Measurements from ENCODE around the gene OGFOD2. TPM values are rescaled to one million over a fixed set of nuclear protein-coding genes. Genes with fewer than 3 reads are reported as not detected.

Gene OGFOD2
- total and polyA plus RNA-seq, 2 donors, result 12.1 to 20.6 TPM

DNA sequence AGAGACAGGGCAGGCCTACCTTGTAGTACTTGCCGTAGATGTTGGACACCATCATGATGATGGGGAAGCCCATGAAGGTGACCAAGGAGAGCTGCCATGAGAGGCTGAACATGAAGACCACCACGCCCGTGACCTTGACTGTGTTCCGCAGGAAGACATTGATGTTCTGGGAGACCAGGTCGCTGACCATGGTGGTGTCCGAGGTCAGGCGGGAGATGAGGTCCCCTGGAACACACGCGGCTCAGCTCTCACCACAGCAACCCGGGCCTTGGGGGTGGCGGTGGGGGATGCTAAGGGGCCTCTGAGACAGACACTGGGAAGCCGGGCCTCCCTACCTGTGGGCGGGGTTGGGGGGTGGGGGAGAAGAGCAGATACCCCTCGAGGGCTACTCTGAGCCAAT is 26.4 kb upstream of the OGFOD2 start:
- peaks cover 0 to 19% of the 10 kb centered on the region in 2 donors for H3K4me1 ChIP-seq (ENCODE audit: control insufficient read depth in 2 of 2, insufficient read depth in 2 of 2, low read length in 2 of 2)
- no peaks in the 10 kb centered on the region for H3K27me3 ChIP-seq (ENCODE audit: control insufficient read depth in 2 of 2, insufficient read depth in 1 of 2, low read length in 1 of 2)
- H3K4me3 ChIP-seq (ENCODE audit: low read length in 2 of 2), result no peak overlapping the region
- DNase-seq (ENCODE audit: low read depth in 6 of 9, low spot score in 9 of 9), result no peak
- 98% methylated on average over 14 of the region's 14 CpGs for WGBS
- no peak overlapping the region for H3K27ac ChIP-seq (ENCODE audit: low read depth in 1 of 2, low read length in 1 of 2)
- H3K36me3 ChIP-seq (ENCODE audit: control insufficient read depth in 2 of 2, insufficient read depth in 2 of 2, low read length in 1 of 2), result no peaks in the 10 kb centered on the region
- H3K9me3 ChIP-seq (ENCODE audit: control insufficient read depth in 2 of 2, insufficient read depth in 1 of 2, low read length in 1 of 2), result no peaks in the 10 kb centered on the region

DNA sequence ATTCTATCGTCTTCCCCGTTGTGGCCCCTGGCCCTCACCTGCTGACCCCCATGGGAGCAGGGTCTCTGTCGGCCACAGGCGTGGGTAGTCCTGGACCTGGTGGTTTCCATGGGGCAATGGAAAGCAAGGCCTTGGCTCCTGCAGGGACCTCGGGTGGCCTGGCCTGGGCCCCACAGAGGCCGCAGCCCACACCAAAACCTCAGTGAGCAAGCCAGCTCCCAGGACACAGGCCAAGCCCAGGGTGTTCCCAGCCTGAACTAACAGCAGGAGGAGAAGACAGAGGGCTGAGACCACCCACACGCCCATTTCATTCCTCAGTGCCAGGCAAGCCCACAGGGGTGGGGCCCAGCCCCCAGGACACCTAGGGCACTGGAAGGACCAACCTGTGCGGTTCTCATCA is 25.6 kb upstream of the OGFOD2 start:
- WGBS, result 99% methylated on average over 8 of the region's 8 CpGs

DNA sequence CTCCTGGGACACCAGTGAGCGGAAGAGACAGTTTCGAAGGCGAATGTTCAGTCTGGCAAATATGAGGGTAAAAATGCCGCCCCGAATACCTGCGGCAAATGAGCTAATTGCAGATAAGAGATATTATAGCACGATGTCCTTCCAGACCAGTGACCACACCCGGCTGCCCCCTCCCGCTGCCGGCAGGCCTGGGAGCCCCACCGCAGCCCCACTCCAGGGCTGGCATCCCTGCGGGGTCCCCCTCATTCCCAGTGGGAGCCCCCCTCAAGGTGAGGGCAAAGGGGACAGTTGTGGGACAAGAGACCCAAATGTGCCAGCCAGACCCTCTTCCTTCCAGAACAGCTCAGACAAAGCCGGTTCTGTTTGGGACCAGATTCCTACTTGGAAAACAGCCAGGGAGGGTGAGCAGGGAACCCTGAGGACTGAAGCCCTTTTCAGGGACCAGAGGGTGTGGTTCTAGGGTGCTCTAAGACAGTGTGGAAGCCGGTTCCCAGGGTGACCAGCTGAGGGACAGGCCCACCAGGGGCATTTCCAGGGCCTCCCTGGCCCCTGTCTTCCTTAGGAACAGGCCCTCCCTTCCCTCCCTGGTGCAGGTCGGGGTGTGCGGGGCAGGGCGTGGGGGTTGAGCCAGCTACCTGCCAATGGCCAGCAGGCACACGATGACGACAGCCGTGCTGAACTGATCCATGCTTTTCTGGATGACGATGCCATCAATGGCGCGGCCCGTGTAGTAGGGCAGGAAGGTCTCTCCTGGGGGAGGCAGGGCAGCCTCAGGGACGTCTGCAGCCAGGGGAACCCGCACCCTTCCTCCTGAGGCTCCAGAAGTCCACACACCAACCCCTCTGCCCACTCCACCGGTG is 25.0 kb upstream of the OGFOD2 start:
- no peaks in the 10 kb centered on the region for H3K27me3 ChIP-seq (ENCODE audit: control insufficient read depth in 2 of 2, insufficient read depth in 1 of 2, low read length in 1 of 2)
- no peaks in the 10 kb centered on the region for H3K36me3 ChIP-seq (ENCODE audit: control insufficient read depth in 2 of 2, insufficient read depth in 2 of 2, low read length in 1 of 2)
- WGBS, result 95% methylated on average over 27 of the region's 27 CpGs
- no peak overlapping the region for H3K4me3 ChIP-seq (ENCODE audit: low read length in 2 of 2)
- H3K4me1 ChIP-seq (ENCODE audit: control insufficient read depth in 2 of 2, insufficient read depth in 2 of 2, low read length in 2 of 2), result peaks cover 0 to 19% of the 10 kb centered on the region in 2 donors
- DNase-seq (ENCODE audit: low read depth in 6 of 9, low spot score in 9 of 9), result no peak
- H3K27ac ChIP-seq (ENCODE audit: low read depth in 1 of 2, low read length in 1 of 2), result no peak overlapping the region
- H3K9me3 ChIP-seq (ENCODE audit: control insufficient read depth in 2 of 2, insufficient read depth in 1 of 2, low read length in 1 of 2), result no peaks in the 10 kb centered on the region

More for the DNA sequence above, 25.6 kb upstream of the OGFOD2 start:
- H3K27me3 ChIP-seq (ENCODE audit: control insufficient read depth in 2 of 2, insufficient read depth in 1 of 2, low read length in 1 of 2), result no peaks in the 10 kb centered on the region
- peaks cover 0 to 19% of the 10 kb centered on the region in 2 donors for H3K4me1 ChIP-seq (ENCODE audit: control insufficient read depth in 2 of 2, insufficient read depth in 2 of 2, low read length in 2 of 2)
- DNase-seq (ENCODE audit: low read depth in 6 of 9, low spot score in 9 of 9), result no peak
- no peaks in the 10 kb centered on the region for H3K36me3 ChIP-seq (ENCODE audit: control insufficient read depth in 2 of 2, insufficient read depth in 2 of 2, low read length in 1 of 2)
- H3K27ac ChIP-seq (ENCODE audit: low read depth in 1 of 2, low read length in 1 of 2), result no peak overlapping the region
- no peaks in the 10 kb centered on the region for H3K9me3 ChIP-seq (ENCODE audit: control insufficient read depth in 2 of 2, insufficient read depth in 1 of 2, low read length in 1 of 2)
- no peak overlapping the region for H3K4me3 ChIP-seq (ENCODE audit: low read length in 2 of 2)

DNA sequence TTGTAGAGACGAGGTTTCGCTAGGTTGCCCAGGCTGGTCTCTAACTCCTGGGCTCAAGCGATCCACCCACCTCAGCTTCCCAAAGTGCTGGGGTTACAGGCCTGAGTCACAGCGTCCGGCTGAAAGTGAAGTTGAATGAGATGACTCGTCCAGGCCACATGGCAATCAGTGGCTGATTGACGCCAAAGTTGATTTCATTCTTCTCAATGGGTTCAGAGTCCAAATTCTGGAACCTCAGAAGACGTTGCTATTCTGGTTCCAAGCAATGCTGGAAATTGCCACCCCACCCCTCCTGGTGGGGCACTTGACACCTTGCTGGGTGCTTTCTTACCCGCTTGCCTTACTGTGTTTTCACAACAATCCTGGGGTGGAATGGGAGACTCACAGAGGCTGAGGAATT is 23.6 kb upstream of the OGFOD2 start:
- WGBS, result 97% methylated on average over 9 of the region's 9 CpGs
- Histone ChIP-seq H3K27me3 (ENCODE audit: control insufficient read depth in 2 of 2, insufficient read depth in 1 of 2, low read length in 1 of 2) (no peaks in the 10 kb centered on the region), H3K4me1 (ENCODE audit: control insufficient read depth in 2 of 2, insufficient read depth in 2 of 2, low read length in 2 of 2) (peaks cover 0 to 17% of the 10 kb centered on the region in 2 donors), H3K36me3 (ENCODE audit: control insufficient read depth in 2 of 2, insufficient read depth in 2 of 2, low read length in 1 of 2) (peaks cover 2% of the 10 kb centered on the region in 2 donors), H3K27ac (ENCODE audit: low read depth in 1 of 2, low read length in 1 of 2) (no peak overlapping the region), H3K4me3 (ENCODE audit: low read length in 2 of 2) (no peak overlapping the region), H3K9me3 (ENCODE audit: control insufficient read depth in 2 of 2, insufficient read depth in 1 of 2, low read length in 1 of 2) (no peaks in the 10 kb centered on the region)
- no peak for DNase-seq (ENCODE audit: low read depth in 6 of 9, low spot score in 9 of 9)

DNA sequence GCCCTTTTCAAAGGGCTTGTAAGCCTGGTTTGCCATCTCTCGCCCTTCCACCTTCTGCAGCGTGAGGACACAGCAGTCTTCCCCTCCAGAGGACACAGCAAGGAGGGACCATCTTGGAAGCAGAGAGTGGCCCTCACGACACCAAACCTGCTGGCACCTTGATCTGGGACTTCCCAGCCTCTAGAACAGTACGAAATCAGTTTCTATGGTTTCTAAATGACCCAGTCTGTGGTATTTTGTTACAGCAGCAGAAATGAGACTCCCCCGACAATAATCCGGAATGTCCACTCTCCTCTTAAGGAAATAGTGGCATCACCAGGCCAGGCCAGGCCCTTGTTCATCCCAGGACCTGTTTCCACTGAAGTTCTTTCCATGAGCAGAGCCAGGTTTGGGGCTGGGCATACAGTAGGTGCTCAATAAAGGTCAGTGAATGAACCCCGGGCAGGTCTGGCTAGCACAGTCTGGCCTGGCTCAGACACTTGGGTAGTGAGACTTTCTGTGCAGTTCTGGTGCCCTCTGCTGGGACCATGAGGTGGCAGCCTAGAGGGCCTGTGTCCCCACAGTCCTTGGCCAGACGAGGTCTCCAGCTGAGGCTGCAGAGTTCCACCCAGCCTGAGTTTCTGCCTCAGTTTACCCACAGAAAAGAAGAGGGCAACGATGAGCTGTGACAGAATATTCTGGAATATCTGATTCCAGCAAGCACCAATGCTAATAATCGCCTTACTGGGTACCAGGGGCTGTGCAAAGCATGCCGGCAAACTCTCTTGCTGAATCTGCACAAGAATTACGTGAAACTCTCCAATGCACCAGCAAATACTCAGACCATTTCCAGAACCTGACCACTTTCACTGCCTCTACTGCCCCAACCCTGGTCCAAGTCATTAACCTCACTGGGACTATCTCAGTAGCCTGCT is 22.8 kb upstream of the OGFOD2 start:
- peak in 8 of 9 donors; percentile 48 to 82 (median 64) for DNase-seq (ENCODE audit: low read depth in 6 of 9, low spot score in 9 of 9)
- Histone ChIP-seq H3K27ac (ENCODE audit: low read depth in 1 of 2, low read length in 1 of 2) (no peak overlapping the region), H3K4me3 (ENCODE audit: low read length in 2 of 2) (no peak overlapping the region), H3K9me3 (ENCODE audit: control insufficient read depth in 2 of 2, insufficient read depth in 1 of 2, low read length in 1 of 2) (no peaks in the 10 kb centered on the region), H3K4me1 (ENCODE audit: control insufficient read depth in 2 of 2, insufficient read depth in 2 of 2, low read length in 2 of 2) (peaks cover 0 to 8% of the 10 kb centered on the region in 2 donors), H3K27me3 (ENCODE audit: control insufficient read depth in 2 of 2, insufficient read depth in 1 of 2, low read length in 1 of 2) (no peaks in the 10 kb centered on the region), H3K36me3 (ENCODE audit: control insufficient read depth in 2 of 2, insufficient read depth in 2 of 2, low read length in 1 of 2) (peaks cover 2% of the 10 kb centered on the region in 2 donors)
- 76% methylated on average over 12 of the region's 12 CpGs for WGBS

DNA sequence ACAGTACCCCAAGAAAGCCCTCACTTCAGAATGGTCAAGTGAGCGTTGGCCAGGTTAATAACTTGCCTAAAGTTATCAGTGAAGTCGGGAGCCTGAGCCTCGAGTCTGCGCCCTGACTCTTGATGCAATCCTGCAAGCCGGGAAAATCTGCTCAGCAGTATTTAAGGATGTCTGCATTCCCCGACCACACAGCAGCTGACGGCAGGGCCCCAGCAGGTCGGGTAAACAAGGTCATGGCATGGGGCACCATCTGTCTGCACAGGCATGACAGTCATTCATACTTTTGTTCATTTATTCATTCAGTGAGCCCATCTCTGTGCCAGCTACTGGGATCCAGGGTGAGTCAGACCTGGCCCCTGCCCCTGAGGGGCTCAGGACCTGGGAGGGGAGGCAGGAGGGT is 19.9 kb upstream of the OGFOD2 start:
- Histone ChIP-seq H3K4me3 (ENCODE audit: low read length in 2 of 2) (no peak overlapping the region), H3K27me3 (ENCODE audit: control insufficient read depth in 2 of 2, insufficient read depth in 1 of 2, low read length in 1 of 2) (no peaks in the 10 kb centered on the region), H3K36me3 (ENCODE audit: control insufficient read depth in 2 of 2, insufficient read depth in 2 of 2, low read length in 1 of 2) (peaks cover 2 to 4% of the 10 kb centered on the region in 2 donors), H3K4me1 (ENCODE audit: control insufficient read depth in 2 of 2, insufficient read depth in 2 of 2, low read length in 2 of 2) (peaks cover 0 to 4% of the 10 kb centered on the region in 2 donors), H3K9me3 (ENCODE audit: control insufficient read depth in 2 of 2, insufficient read depth in 1 of 2, low read length in 1 of 2) (no peaks in the 10 kb centered on the region), H3K27ac (ENCODE audit: low read depth in 1 of 2, low read length in 1 of 2) (no peak overlapping the region)
- WGBS, result 94% methylated on average over 8 of the region's 8 CpGs
- no peak for DNase-seq (ENCODE audit: low read depth in 6 of 9, low spot score in 9 of 9)

DNA sequence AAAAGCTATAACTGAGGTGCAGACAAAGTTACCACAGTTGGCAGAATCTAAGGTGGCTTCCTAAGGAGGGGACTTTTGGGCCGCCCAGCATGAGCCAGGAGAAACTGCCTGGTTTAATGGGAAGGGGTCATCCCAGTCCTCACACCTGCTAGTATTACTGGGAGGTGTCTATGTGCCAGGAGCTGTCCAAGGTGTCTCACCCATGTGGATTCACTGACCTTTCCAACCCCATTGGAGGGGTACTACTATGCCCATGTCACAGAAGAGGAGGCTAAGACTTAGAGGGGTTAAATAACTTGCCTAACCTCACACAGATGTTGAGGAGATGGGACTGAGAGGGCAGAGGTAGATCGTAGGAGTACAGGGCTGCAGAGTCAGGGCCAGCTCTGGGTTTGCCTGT is 19.0 kb upstream of the OGFOD2 start:
- H3K4me3 ChIP-seq (ENCODE audit: low read length in 2 of 2), result no peak overlapping the region
- no peaks in the 10 kb centered on the region for H3K27me3 ChIP-seq (ENCODE audit: control insufficient read depth in 2 of 2, insufficient read depth in 1 of 2, low read length in 1 of 2)
- H3K36me3 ChIP-seq (ENCODE audit: control insufficient read depth in 2 of 2, insufficient read depth in 2 of 2, low read length in 1 of 2), result peaks cover 2 to 4% of the 10 kb centered on the region in 2 donors
- DNase-seq (ENCODE audit: low read depth in 6 of 9, low spot score in 9 of 9), result no peak
- peaks cover 0 to 4% of the 10 kb centered on the region in 2 donors for H3K4me1 ChIP-seq (ENCODE audit: control insufficient read depth in 2 of 2, insufficient read depth in 2 of 2, low read length in 2 of 2)
- H3K27ac ChIP-seq (ENCODE audit: low read depth in 1 of 2, low read length in 1 of 2), result no peak overlapping the region
- no peaks in the 10 kb centered on the region for H3K9me3 ChIP-seq (ENCODE audit: control insufficient read depth in 2 of 2, insufficient read depth in 1 of 2, low read length in 1 of 2)
- WGBS, result 96% methylated on average over 2 of the region's 2 CpGs

DNA sequence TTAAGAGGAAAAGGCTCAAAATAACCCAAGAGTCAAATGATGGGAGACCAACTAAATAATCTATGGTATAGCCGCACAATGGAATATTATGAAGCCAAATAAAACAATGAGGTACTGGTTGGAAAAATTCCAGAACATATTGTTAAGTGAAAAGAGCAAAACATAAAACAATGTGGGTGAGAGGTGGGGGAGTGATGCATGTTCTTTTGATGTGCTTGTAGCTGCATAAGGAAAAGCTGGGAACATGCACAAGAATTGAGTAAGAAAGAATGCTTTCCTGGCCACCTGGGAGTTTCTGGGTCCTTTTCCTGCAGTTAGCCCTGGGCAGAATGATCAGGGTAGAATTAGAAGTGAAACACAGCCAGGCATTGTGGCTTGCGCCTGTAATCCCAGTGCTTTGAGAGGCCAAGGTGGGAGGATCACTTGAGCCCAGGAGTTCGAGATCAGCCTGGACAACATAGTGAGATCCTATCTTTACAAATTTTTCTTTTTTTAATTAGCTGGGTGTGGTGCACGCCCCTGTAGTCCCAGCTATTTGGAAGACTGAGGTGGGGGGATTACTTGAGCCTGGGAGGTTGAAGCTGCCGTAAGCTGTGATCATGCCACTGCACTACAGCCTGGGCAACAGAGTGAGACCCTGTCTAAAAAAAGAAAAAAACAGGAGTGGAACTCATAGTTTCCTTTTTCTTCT is 16.7 kb upstream of the OGFOD2 start:
- H3K27me3 ChIP-seq (ENCODE audit: control insufficient read depth in 2 of 2, insufficient read depth in 1 of 2, low read length in 1 of 2), result no peaks in the 10 kb centered on the region
- no peak overlapping the region for H3K27ac ChIP-seq (ENCODE audit: low read depth in 1 of 2, low read length in 1 of 2)
- no peaks in the 10 kb centered on the region for H3K9me3 ChIP-seq (ENCODE audit: control insufficient read depth in 2 of 2, insufficient read depth in 1 of 2, low read length in 1 of 2)
- WGBS, result 96% methylated on average over 5 of the region's 5 CpGs
- no peak for DNase-seq (ENCODE audit: low read depth in 6 of 9, low spot score in 9 of 9)
- no peak overlapping the region for H3K4me3 ChIP-seq (ENCODE audit: low read length in 2 of 2)
- H3K4me1 ChIP-seq (ENCODE audit: control insufficient read depth in 2 of 2, insufficient read depth in 2 of 2, low read length in 2 of 2), result peaks cover 0 to 5% of the 10 kb centered on the region in 2 donors
- H3K36me3 ChIP-seq (ENCODE audit: control insufficient read depth in 2 of 2, insufficient read depth in 2 of 2, low read length in 1 of 2), result peaks cover 2 to 4% of the 10 kb centered on the region in 2 donors

All from thymus (tissue), 11 donors.